ENCODE data around the gene ZC3H7A.

ZC3H7A gene

GRCh38 chr16:11725457-11725856, 71.6 kb downstream of the ZC3H7A start:
- H3K27ac ChIP-seq, result no peak overlapping the region
- no peak for DNase-seq
- in situ Hi-C loops (cut with HindIII; ENCODE audit: low pct_ligation_motif_present, low sequenced_read_pairs), result no loop called here
- TF ChIP-seq CTCF (IDR thresholded peaks at IDR 0.05; ENCODE audit: low read depth, low read length, missing control alignments), result no peak
- H3K27me3 ChIP-seq (replicated peaks), result no peaks in the 10 kb centered on the region
- peaks cover 63% of the 10 kb centered on the region for H3K36me3 ChIP-seq (replicated peaks)
- no peak overlapping the region for H3K4me3 ChIP-seq (ENCODE audit: low read depth, low read length)

- H3K27ac ChIP-seq, result no peak overlapping the region
- peaks cover 51% of the 10 kb centered on the region for H3K36me3 ChIP-seq (replicated peaks)
- no peaks in the 10 kb centered on the region for H3K27me3 ChIP-seq (replicated peaks)
- DNase-seq, result no peak
- no peak for TF ChIP-seq CTCF (IDR thresholded peaks at IDR 0.05; ENCODE audit: low read depth, low read length, missing control alignments)
- in situ Hi-C loops (cut with HindIII; ENCODE audit: low pct_ligation_motif_present, low sequenced_read_pairs), result no loop called here
- H3K4me3 ChIP-seq (ENCODE audit: low read depth, low read length), result no peak overlapping the region
These were observed 74.6 kb downstream of the ZC3H7A start for GRCh38 chr16:11722468-11722808.

DNA sequence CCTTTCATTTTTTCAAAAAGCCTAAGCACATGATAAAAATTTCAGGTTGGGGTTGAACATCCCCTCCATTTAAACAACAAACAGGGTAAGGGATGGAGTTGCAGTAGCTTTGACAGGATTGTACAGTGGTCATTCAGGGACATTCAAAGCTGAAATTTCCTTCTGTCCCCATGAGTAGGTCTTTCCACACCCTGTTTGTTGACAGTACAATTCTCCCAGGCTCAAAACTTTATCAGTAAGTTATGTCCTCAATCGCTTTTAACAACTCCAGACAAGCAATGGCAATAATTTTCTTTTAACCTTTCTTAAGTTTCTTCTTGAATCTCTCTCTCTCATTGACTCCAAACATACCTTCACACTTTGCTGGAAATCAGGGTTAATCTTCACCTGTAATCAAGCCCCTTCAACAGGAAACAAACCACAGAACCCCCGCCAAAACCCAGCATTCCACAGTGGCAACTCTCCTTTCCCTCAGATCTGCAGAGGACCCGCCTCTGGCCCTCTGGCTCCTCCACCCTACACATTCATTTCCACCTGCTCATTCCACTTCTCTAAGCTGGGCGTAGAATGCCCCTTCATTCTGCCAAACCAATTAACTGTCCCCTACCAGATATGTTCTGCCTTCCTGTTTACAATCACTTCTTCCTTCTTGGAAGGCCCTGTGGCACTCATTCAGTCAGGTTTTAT, 75.1 kb downstream of the ZC3H7A start:
- Histone ChIP-seq H3K4me3 (ENCODE audit: low read depth, low read length) (no peak overlapping the region), H3K27me3 (replicated peaks) (no peaks in the 10 kb centered on the region), H3K27ac (no peak overlapping the region), H3K36me3 (replicated peaks) (peaks cover 51% of the 10 kb centered on the region)
- no peak for DNase-seq
- in situ Hi-C loops (cut with HindIII; ENCODE audit: low pct_ligation_motif_present, low sequenced_read_pairs), result no loop called here
- no peak for TF ChIP-seq CTCF (IDR thresholded peaks at IDR 0.05; ENCODE audit: low read depth, low read length, missing control alignments)

DNA sequence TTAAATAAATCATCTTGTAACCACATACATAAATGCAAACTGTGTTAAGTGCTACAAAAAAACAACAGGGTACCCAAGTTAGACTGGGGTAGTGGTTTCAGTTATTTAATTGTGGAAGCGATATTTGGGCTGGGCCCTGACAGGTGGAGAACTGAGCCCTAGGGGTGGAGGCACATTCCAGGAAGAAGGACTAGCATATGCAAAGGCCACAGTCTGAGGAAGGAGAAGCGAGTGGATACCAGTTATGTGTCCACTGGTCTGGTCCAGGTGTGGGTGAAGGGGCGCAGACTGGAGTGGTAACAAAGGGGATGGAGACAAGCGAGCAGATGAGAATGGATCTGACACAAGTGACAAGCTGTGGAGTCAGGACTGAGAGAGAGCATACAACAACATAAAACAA, 77.3 kb downstream of the ZC3H7A start:
- DNase-seq, result no peak
- Histone ChIP-seq H3K36me3 (replicated peaks) (peaks cover 36% of the 10 kb centered on the region), H3K27ac (no peak overlapping the region), H3K27me3 (replicated peaks) (no peaks in the 10 kb centered on the region), H3K4me3 (ENCODE audit: low read depth, low read length) (no peak overlapping the region)
- in situ Hi-C loops (cut with HindIII; ENCODE audit: low pct_ligation_motif_present, low sequenced_read_pairs), result no loop called here
- TF ChIP-seq CTCF (IDR thresholded peaks at IDR 0.05; ENCODE audit: low read depth, low read length, missing control alignments), result no peak

- no peaks in the 10 kb centered on the region for H3K27me3 ChIP-seq (replicated peaks)
- in situ Hi-C loops (cut with HindIII; ENCODE audit: low pct_ligation_motif_present, low sequenced_read_pairs), result no loop called here
- H3K27ac ChIP-seq, result no peak overlapping the region
- H3K36me3 ChIP-seq (replicated peaks), result peaks cover 33% of the 10 kb centered on the region
- DNase-seq, result no peak
- H3K4me3 ChIP-seq (ENCODE audit: low read depth, low read length), result no peak overlapping the region
- TF ChIP-seq CTCF (IDR thresholded peaks at IDR 0.05; ENCODE audit: low read depth, low read length, missing control alignments), result no peak
These were observed 77.9 kb downstream of the ZC3H7A start for GRCh38 chr16:11719171-11719570.

- Histone ChIP-seq H3K36me3 (replicated peaks) (peaks cover 29% of the 10 kb centered on the region), H3K4me3 (ENCODE audit: low read depth, low read length) (no peak overlapping the region), H3K27me3 (replicated peaks) (no peaks in the 10 kb centered on the region), H3K27ac (no peak overlapping the region)
- TF ChIP-seq CTCF (IDR thresholded peaks at IDR 0.05; ENCODE audit: low read depth, low read length, missing control alignments), result no peak
- DNase-seq, result no peak
- in situ Hi-C loops (cut with HindIII; ENCODE audit: low pct_ligation_motif_present, low sequenced_read_pairs), result no loop called here
These were observed 79.2 kb downstream of the ZC3H7A start for GRCh38 chr16:11717811-11718210.
